T-helper 9 cell (primary cell): Measurements from ENCODE around the gene FBXO39.
"Not testable (repeated sequence)": the region's sequence is repeated elsewhere in the genome, so short reads cannot be mapped to it uniquely, and the experiment has no call there.

Experiments used
- DNase-seq: peaks from one replicate; pipeline ENCODE4 v3.0.0-alpha.2; 2020

Gene FBXO39

DNA sequence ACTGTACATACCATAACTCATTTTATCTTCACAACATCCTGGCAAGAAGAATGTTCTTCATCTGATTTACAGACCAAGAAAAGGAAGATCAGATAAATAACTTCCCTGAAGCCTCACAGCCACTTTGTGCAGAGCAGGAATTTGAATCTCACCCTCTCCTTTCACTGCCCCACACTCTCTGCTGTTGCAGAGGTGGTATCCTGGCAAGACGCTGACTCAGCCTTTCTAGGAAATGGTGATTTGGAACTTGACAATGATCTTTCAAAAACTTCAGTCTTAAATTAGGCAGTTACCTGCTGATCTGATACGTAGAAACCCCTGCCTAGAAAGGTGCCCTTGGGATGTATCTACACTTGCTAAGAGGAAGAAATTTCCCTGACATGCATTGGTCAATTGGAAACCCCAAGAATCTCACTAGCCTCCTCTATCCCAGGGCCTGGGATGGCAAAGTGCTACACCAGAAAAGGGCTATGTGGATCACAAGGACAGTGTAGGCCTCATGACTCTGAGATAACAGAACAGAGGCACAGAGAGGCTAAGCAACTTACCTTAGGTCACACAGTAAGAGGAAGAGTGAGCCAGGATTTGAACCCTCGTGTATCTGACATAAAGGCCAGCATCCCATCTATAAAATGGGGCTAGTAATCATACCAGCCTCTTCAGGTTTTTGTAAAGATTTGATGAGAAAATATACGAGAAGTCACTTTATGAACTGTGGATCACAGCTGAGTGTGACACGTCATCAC, 17.9 kb downstream of the FBXO39 start:
- no peak for DNase-seq

DNA sequence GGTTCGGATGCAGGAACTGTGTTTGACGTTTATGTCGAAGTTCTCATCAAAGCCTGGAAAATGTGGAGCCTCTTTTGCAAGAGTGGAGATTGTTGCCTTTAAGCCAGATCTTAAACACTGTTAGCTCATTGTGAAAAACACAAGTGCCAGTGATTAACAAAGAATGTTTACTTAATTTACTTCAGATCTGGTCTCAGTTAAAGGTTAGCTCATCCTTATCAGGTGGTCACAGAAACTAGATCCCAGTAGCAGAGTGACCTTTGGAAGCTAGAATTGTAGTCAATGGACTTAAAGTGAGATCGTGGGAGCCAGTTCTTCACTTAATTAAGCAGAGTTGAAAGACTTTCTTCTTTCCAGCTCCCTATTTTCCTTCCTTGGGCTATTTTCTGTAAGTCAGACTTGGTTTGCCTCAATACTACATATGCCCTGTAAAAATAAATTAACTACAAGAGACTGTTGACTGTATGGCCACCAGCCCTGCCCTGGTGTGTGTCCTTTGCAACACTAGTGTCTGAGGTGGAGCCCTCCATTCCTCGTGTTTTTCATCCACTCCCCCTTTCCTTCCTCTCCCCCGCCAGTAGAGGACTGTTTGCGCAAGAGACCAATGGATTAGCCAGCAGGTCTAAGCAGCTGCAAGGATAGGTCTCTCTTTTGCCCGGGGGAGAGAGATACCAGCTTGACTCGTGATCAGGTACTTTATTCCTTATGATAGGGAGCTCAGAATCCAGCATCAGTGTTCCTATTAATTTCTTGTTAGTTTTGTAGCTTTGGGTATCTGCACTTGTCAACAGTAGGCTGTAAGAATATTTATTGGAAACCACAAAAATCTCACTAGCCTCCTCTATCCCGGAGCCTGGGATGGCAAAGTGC, 20.2 kb downstream of the FBXO39 start:
- DNase-seq = no peak

DNA sequence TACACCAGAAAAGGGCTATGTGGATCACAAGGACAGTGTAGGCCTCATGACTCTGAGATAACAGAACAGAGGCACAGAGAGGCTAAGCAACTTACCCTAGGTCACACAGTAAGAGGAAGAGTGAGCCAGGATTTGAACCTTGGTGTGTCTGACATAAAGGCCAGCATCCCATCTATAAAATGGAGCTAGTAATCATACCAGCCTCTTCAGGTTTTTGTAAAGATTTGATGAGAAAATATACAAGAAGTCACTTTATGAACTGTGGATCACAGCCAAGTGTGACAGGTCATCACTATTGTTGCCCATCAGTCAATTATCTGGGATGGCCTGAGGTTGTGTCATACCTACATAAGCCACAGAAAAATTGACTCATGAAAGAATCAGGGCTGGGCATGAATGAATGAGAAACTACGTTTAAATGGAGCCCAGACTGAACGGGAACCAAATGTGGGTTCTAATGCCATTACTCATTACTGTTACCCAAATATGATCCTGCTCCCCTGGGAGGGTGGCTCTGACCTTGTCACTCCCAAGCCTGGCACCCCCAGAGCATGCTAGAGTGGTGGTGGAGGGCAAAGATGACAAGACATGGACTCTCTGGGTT, 21.0 kb downstream of the FBXO39 start:
- DNase-seq = no peak

DNA sequence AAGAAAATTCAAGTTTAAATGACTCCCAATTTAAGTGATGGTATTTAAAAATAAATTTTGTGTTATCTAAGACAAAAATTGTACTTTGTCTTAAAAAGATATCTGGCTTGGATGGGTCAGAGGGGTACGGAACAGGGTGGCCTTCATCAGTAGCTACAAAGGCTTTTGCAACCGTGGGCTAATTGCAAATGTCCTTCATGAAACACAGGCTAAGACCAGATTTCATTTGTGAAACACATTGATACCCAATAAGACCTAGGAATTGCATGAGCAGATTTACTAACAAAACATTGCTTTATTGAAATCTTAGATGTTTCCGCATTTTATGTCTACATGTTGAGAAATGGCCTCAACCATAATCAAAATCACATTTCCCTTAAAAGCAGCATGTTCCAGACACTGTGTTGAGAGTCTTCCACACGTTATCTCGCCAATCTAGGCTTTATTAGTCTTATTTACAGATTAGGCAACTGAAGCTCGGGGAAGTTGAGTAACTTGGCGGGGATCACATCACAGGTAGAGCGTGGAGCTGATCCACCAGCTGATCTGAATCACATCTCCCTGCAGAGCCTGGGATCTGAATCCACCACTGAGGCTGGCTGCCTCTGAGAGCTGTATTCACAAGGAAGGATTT, 21.8 kb downstream of the FBXO39 start:
- no peak for DNase-seq

DNA sequence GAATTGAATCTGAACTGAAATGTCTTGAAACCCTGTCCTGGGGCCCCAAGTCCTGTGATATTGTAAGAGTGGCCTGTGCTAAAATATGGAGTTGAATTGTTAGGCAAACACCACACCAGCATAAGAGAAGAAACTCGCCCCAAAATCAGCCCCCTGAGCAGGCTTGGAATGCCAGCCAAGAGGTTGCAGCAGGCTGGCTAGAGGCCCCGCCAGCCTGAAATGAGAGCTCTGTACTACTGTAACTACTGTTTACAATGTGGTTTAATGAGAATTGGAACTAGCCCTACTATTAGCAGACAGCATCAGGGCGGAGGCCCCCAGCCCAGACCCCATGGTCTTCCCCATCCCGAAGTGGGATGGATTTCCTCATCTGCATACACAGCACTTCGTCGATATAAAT, 23.7 kb downstream of the FBXO39 start:
- DNase-seq = no peak

DNA sequence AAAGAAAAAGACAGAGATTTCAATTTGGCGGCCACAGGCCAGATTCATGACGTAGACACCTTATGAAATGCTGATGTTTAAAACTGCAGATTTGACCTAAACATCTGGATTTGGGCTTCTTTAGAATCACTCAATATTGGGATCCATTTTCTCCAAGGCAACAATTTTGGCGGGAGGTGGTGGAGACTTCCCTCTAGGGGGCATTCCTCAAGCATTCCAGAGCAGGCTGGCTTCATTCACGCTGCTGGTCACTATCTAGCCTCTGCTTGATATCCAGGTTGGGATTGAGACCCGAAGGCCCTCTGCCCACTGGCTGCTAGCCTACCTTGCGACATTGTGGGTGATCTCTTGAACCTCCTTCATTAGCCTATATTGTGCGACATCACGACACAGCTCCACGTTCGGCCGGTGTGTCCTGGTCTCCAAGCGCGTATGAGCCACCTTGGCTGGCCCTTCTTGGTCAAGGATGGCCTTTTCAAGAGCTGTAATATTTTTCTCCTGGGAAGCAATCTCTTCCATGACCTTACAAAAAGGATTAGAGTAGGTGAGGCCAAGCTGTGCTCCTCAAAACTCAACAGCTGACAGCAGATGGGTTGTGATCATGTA, 24.5 kb downstream of the FBXO39 start:
- DNase-seq = no peak

DNA sequence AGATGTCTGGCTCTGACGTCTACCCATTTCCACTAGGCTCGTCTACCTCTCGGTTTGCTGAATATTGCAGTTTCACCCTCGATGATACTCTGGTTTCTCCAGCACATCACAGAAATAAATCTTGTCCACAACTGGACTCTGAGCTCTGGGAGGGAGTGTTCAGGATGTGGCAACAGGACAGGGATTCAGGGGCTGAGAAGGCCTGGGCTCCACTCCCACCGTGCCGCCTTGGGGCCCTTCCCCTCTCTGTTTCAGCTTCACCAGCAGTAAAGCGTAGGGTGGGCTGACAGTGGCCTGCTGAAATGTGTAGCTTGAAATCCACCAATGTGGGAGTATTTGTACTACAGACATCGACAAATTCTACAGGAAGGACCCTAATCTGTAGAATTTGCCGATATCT, 35.5 kb downstream of the FBXO39 start:
- DNase-seq = no peak

DNA sequence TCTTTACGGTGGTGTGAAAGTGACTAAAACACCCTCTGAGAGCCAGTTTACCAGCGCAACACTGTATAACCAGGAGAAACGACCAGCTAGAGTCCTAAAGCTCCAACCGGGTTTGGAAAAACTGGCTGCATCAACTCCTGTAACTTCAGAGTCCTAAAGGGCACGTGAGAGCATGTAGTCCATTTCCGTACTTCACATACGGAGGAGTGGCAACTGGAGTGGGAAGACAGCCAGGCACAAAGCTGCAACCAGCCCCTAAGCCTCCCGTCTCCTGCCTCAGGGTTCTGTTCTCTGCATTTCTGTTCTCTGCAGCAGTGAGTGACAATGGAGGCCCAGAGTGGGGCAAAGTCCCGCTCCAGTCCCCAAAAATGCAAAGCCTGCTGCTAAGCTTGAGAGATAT, 36.3 kb downstream of the FBXO39 start:
- no peak for DNase-seq

DNA sequence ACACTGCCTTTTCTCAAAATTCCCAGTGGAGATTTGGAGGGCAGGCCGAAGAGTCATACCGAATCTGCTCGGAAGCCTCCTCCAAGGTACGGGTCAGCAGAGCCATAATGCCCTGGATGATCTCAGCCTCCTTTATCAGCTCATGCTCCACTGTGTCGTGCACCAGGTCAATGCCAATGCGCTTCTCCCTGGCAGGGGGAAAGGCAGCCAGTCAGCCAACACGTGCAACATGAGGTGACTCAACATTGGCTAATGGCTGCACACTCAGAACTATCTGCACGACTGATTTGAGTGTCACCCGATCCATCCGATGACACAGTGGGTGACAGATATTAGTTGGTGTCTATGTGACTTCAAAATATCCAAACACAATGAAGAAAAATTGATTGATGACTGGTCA, 39.8 kb downstream of the FBXO39 start:
- no peak for DNase-seq

DNA sequence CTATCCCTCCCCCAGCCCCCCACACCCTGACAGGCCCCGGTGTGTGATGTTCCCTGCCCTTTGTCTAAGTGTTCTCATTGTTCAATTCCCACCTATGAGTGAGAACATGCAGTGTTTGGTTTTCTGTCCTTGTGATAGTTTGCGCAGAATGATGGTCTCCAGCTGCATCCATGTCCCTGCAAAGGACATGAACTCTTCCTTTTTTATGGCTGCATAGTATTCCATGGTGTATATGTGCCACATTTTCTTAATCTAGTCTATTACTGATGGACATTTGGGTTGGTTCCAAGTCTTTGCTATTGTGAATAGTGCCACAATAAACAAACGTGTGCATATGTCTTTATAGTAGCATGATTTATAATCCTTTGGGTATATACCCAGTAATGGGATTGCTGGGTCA, 40.4 kb downstream of the FBXO39 start:
- not testable (repeated sequence) for DNase-seq

DNA sequence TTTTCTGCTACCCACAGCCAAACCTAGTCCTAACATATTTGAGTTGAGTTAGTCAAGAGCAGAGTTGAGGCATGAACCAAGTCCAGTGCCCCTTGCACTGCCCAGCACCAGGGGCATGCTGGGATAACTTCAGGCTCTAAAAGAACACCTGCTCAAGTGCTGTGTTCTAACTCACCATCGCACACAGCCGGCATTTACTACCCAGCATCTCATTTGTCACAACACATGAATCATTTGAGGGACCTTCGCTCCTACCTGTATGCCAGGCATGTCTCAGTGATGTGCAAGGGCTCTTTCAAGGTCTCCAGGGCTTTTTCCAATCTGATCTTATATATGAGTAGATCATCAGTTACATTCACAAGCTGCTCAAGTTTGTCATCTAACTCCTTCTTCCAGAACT, 42.9 kb downstream of the FBXO39 start:
- no peak for DNase-seq

DNA sequence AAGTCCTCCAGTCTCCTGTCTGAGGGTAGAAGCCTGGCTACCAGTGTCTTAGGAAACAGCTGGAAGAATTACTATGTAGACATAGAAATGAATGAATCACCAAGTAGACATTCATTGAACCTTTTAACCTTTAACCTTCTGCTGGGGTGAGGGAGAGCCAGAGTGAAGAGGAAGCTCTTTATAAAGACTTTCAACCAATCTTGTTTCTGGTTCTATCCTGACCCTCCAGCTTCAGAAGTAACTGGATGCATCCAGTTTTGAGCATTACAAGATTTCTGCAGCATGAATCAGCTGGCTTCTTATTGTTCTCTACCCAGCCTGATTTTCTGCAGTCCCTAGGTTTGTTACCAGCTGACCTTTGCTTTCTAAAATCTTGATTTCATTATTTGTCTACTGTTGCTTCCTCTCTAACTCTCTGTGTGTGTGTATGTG, 47.0 kb downstream of the FBXO39 start:
- DNase-seq = no peak

DNA sequence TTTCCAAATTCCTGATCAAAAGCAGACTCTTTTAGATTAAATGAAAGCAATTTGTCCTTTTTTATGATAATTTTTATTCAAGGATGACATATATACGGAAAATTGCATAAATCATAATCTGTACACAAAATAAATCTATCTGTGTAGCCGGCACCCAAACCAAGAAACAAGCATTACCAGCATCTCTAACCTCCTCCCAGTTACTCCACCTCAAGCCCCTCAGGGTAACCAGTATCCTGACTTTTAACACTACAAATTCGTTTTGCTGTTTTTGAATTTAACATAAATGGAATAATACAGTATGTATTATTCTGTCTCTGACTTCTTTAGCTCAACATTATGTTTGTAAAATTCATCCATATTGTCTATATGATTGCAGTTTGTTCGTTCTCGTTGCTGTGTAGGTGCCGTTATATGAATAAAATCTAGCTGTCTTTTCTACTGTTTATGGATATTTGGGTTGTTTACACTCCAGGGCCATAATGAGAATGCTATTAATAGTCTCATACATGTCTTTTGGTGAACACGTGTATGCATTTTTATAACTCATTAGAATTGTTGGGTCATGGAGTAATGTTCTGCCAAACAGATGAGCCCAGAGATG, 54.5 kb downstream of the FBXO39 start:
- DNase-seq = no peak

DNA sequence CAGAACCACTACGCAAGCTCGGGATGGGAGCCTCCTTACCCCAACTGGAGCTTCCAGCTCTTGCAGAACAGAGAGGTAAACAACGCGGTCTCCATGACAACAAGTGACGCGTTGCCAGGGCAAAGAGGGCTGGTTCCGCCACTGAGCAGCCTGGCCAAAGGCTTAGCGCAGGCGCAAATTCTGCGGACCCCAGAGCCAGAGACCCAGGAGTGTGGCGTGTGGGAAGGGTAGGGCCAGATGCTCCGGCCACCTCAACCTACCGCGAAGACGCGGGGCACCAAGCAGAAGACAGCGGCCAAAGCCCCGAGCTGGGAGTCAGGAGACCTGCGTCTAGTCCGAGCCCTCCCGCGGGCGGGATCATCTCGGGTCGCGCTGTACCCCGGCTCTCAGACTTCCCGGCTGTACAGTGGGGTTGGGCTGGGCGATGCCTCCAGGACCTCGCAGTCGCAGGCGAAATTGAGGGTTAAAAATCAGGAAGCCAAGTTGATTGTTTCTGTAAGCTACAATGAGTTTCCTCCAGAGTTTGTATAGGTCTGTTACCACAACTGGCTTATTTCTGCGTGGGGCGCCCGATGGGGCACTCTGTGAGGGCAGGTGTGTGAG, 55.7 kb downstream of the FBXO39 start, which contains the start of gene TEKT1:
TEKT1 (minus strand) TSS at position 69 of the 603 bp plus-strand sequence. CDS start 1,353 bp downstream, outside the sequence.
- peak; percentile 64 for DNase-seq
